Pancreas (tissue), 10 donors: ENCODE results near the gene GALR3. TPM values are rescaled to one million over a fixed set of nuclear protein-coding genes. Genes with fewer than 3 reads are reported as not detected.
A peak's percentile ranks its signal among the peaks of the same experiment; 100 is the strongest.

Experiments
- ATAC-seq, 4 donors: fragments of 200-7000 bp; cut with Tn5 transposase; one replicate each; pipeline versions ENCODE4 v1.8.0 to v1.9.1; 2020; ENCODE audit warnings: mild to moderate bottlenecking in 4 of 4, moderate library complexity in 4 of 4
- DNase-seq, 6 donors: peaks; one replicate each; pipeline ENCODE4 v3.0.0-alpha.2; 2020
- FAIRE-seq: peaks from 2 replicates; lab custom pipeline; 2012; peaks lifted over from hg19 to GRCh38; lab: Jason Lieb, UNC
- H3K27ac ChIP-seq, 4 donors: fragments of 200-600 bp; sonication (generic); 1 replicate in 3 of 4; 2 replicates in 1 of 4; pipeline versions ENCODE4 v1.5.0 to v1.8.0; 2020
- H3K27me3 ChIP-seq, 4 donors: fragments of 200-600 bp; one replicate each; pipeline ENCODE4 v1.8.0; 2021
- H3K36me3 ChIP-seq, 3 donors: fragments of 200-600 bp; sonication (generic) in 1 of 3; one replicate each; pipeline versions ENCODE4 v1.5.0 to v1.8.0; 2020 to 2021
- H3K4me1 ChIP-seq, 3 donors: fragments of 200-600 bp; one replicate each; pipeline ENCODE4 v1.8.0; 2021
- H3K4me3 ChIP-seq, 4 donors: fragments of 200-600 bp; sonication (generic) in 2 of 4; one replicate each; pipeline versions ENCODE4 v1.5.0 to v1.8.0; 2020 to 2021
- H3K9me3 ChIP-seq, 4 donors: fragments of 200-600 bp; one replicate each; pipeline ENCODE4 v1.8.0; 2021
- WGBS, 2 donors: extraction: QIAGEN DNeasy Blood & Tissue Kit; methylation state at CpG; one replicate each; pipeline ENCODE4 v1.1.7; 2013; 5-methylcytosine and 5-hydroxymethylcytosine counted together
- intact Hi-C, 3 donors: fragments of 100-400 bp; cut with DNase I; formaldehyde crosslinking; loops; one replicate each; pipeline versions ENCODE4 v1.11.1 to v1.14.2; 2022
- polyA plus RNA-seq, 2 donors: library from polyadenylated mRNA; stranded (reverse); fragments of 200-250 nt; gene quantifications; one replicate each; pipeline ENCODE4 v1.2.3, GENCODE V29; 2013
- total RNA-seq, 6 donors: library from RNA; stranded (reverse); fragmentation: NEBNext Ultra II Directional in 4 of 6; extraction: Animal tissue kit (Norgen Biotek cat#: 25700) in 4 of 6; gene quantifications; one replicate each; pipeline versions ENCODE4 v1.2.1 to v1.2.4, GENCODE V29; 2021 to 2023
- TF ChIP-seq, protein P1 (sequence below), 4 donors: fragments of 200-600 bp; sonication (generic) in 3 of 4; IDR thresholded peaks; one replicate each; pipeline versions ENCODE4 v1.5.0 to v1.8.0; 2021; ENCODE audit warnings: antibody characterized with exemption in 4 of 4
- donor health status: healthy with polysubstance abuse.
- donor health status: DM: no; HTN: no; CAD: no; lungs with moderate emphysema.
- donor health status: DM: no; HTN: no; CAD: no.
- donor health status: control.
- donor health status: control.
- donor health status: Bipolar disorder and iron deficiency.
- donor health status: DM: yes; HTN: yes; CAD: no.
- donor health status: DM: no; HTN: no; CAD: no.
- donor health status: DM: no; HTN: no; CAD: no.
- donor health status: DM: yes; HTN: yes; CAD: no.

GALR3 gene, protein sequence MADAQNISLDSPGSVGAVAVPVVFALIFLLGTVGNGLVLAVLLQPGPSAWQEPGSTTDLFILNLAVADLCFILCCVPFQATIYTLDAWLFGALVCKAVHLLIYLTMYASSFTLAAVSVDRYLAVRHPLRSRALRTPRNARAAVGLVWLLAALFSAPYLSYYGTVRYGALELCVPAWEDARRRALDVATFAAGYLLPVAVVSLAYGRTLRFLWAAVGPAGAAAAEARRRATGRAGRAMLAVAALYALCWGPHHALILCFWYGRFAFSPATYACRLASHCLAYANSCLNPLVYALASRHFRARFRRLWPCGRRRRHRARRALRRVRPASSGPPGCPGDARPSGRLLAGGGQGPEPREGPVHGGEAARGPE
- total RNA-seq (under 1 TPM in 4 of 6 donors, not detected in 2; 0.19 to 0.75 (median 0.42) TPM), polyA plus RNA-seq (under 1 TPM in 1 of 2 donors, not detected in 1; 0.65 TPM)

DNA sequence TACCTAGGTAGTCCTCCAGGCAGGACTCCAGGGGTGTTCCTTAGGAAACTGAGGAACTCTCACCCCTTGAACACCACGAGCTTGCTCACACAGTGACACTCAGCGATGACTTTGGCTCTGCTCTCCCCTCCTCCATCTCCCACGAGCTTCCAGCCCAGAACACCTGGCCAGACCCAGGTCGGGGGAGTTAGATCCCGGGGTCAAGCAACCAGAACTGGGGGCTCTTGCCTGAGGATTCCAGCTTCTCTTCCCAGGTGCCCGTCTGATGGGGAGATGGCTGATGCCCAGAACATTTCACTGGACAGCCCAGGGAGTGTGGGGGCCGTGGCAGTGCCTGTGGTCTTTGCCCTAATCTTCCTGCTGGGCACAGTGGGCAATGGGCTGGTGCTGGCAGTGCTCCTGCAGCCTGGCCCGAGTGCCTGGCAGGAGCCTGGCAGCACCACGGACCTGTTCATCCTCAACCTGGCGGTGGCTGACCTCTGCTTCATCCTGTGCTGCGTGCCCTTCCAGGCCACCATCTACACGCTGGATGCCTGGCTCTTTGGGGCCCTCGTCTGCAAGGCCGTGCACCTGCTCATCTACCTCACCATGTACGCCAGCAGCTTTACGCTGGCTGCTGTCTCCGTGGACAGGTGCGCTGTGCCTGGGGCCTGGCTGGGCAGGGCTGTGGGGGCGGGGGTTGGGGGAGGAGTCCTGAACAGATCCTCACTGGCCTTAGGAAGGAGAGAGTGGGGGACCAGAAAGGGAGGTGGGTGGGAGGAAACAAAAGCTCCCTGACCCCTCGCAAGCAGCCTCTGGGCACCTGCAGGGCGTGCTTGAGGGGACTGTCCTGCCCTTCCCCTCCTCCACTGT lies at the start of gene GALR3:
Gene GALR3 (plus strand): TSS at position 249 of the 852 bp plus-strand sequence. CDS start 25 bp downstream, at position 274.
- no peaks in the 10 kb centered on the region for H3K27me3 ChIP-seq
- no peak for DNase-seq
- H3K9me3 ChIP-seq: no peaks in the 10 kb centered on the region
- TF ChIP-seq, protein P1, sequence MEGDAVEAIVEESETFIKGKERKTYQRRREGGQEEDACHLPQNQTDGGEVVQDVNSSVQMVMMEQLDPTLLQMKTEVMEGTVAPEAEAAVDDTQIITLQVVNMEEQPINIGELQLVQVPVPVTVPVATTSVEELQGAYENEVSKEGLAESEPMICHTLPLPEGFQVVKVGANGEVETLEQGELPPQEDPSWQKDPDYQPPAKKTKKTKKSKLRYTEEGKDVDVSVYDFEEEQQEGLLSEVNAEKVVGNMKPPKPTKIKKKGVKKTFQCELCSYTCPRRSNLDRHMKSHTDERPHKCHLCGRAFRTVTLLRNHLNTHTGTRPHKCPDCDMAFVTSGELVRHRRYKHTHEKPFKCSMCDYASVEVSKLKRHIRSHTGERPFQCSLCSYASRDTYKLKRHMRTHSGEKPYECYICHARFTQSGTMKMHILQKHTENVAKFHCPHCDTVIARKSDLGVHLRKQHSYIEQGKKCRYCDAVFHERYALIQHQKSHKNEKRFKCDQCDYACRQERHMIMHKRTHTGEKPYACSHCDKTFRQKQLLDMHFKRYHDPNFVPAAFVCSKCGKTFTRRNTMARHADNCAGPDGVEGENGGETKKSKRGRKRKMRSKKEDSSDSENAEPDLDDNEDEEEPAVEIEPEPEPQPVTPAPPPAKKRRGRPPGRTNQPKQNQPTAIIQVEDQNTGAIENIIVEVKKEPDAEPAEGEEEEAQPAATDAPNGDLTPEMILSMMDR (IDR thresholded peaks at IDR 0.05): no peak
- no peak for FAIRE-seq
- H3K4me1 ChIP-seq: peaks cover 3 to 8% (median 8%) of the 10 kb centered on the region in 3 donors
- H3K4me3 ChIP-seq: no peak within 1 kb of the TSS
- ATAC-seq: no peak
- no peaks in the 10 kb centered on the region for H3K36me3 ChIP-seq
- no peak within 1 kb of the TSS for H3K27ac ChIP-seq
- 53 to 54% methylated on average over 19 to 21 of the region's 21 CpGs for WGBS, 2 donors
- intact Hi-C loops: no loop called here

DNA sequence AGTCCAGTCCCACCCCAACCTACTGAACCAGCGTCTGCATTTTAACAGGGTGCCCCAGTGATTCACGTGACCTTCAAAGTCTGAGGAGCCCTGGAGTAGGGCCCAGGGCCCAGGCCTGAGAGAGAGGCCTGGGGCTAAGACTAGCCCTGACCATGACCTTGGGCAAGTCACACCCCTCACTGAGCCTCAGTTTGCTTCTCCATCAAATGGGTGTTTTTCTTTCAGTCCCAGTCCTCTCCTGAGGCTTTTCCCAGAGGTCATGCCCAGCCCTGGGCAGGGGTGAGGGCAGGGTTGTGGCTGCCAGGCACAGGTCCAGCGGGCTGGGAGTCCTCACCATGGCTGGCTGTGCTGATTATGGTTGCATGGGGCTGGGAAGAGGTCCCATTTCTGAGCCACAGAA lies 48.5 kb upstream of the GALR3 start:
- H3K4me1 ChIP-seq: peaks cover 0 to 7% (median 4%) of the 10 kb centered on the region in 3 donors
- ATAC-seq: no peak
- TF ChIP-seq, protein P1 (IDR thresholded peaks at IDR 0.05): no peak
- DNase-seq: no peak
- WGBS, 2 donors: 83 to 90% methylated on average over 3 of the region's 3 CpGs
- peaks cover 0 to 13% (median 4%) of the 10 kb centered on the region in 3 donors for H3K36me3 ChIP-seq
- no peak overlapping the region for H3K27ac ChIP-seq
- H3K9me3 ChIP-seq: no peaks in the 10 kb centered on the region
- intact Hi-C loops: no loop called here
- no peaks in the 10 kb centered on the region for H3K27me3 ChIP-seq
- no peak overlapping the region for H3K4me3 ChIP-seq
- no peak for FAIRE-seq

DNA sequence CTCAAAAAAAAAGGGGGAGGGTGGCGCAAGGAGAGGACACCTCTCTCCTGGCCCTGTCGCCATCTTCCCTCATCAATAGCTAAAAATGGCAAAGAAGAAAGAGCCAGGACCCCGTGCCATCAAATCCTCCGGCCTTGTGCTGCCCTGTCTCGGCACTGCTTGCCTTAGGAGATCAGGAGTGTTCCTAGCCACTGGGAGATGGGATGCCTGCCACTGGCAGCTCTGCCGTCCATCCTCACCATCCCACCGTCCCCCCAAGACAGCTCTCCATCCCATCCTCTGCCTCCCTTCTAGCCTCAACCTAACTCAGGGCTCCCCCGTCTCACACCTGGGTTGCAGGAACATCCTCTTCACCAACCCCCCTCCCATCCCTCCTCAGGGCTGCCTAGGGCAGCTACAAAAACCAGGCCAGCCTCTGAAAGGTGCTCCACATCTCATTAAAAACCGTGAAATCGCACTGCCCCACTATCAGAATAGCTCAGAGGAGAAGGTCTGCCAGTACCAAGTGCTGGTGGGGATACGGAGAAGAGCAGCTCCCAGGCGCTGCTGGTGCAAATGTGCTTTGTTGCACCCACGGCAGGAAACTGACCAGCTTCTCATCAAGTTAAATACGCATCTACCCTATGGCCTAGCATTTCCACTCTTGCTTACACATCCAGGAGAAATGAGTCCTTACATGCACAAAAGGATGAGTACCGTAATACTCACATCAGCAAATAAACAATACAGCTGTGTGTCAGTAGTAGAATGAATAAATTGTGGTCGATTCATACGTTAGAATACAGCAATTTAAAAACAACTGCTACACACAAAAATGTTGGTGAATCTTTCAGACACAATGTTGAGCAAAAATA lies 47.2 kb upstream of the GALR3 start:
- ATAC-seq: no peak
- H3K4me3 ChIP-seq: no peak overlapping the region
- peaks cover 0 to 13% (median 4%) of the 10 kb centered on the region in 3 donors for H3K36me3 ChIP-seq
- no peak for DNase-seq
- intact Hi-C loops: no loop called here
- WGBS, 2 donors: 93 to 94% methylated on average over 17 of the region's 17 CpGs
- H3K27ac ChIP-seq: peak overlapping the region in 1 of 4 donors; percentile 59
- H3K9me3 ChIP-seq: no peaks in the 10 kb centered on the region
- peaks cover 0 to 7% (median 4%) of the 10 kb centered on the region in 3 donors for H3K4me1 ChIP-seq
- TF ChIP-seq, protein P1 (IDR thresholded peaks at IDR 0.05): no peak
- H3K27me3 ChIP-seq: no peaks in the 10 kb centered on the region
- FAIRE-seq: no peak

DNA sequence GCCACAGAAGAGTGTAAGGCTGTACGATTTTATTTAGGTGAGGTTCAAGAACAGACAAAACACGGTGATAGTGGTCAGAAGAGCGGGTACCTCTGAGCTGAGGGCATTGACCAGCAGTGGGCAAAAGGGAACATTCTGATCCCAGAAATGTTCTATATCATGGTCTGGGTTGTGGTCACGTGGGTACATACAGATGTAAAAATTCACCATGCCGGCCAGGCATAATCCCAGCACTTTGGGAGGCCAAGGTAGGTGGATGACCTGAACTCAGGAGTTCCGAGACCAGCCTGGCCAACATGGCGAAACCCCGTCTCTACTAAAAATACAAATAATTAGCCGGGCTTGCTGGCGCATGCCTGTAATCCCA lies 46.6 kb upstream of the GALR3 start:
- no peaks in the 10 kb centered on the region for H3K9me3 ChIP-seq
- TF ChIP-seq, protein P1 (IDR thresholded peaks at IDR 0.05): no peak
- H3K27me3 ChIP-seq: no peaks in the 10 kb centered on the region
- ATAC-seq: no peak
- no peak for DNase-seq
- no peak overlapping the region for H3K4me3 ChIP-seq
- intact Hi-C loops: no loop called here
- FAIRE-seq: no peak
- peak overlapping the region in 3 of 4 donors; percentile 42 to 59 (median 59) for H3K27ac ChIP-seq
- WGBS, 2 donors: 79 to 82% methylated on average over 10 of the region's 10 CpGs
- H3K4me1 ChIP-seq: peaks cover 0 to 7% (median 4%) of the 10 kb centered on the region in 3 donors
- peaks cover 0 to 13% (median 4%) of the 10 kb centered on the region in 3 donors for H3K36me3 ChIP-seq
